IMR-90 (cell line): ENCODE measurements around the gene KIF1A.

ENCODE experiments used
- POLR2A ChIP-seq: IDR thresholded peaks from 2 replicates; pipeline ENCODE4 v1.6.1; 2012; ENCODE audit warnings: mild to moderate bottlenecking, low read depth, low read length
- TF ChIP-seq, protein P1 (sequence below): conservative IDR thresholded peaks from 2 replicates; pipeline ENCODE4 v1.5.1; 2012; ENCODE audit warnings: mild to moderate bottlenecking, low read depth, low read length, improper control_type of control experiment

DNA sequence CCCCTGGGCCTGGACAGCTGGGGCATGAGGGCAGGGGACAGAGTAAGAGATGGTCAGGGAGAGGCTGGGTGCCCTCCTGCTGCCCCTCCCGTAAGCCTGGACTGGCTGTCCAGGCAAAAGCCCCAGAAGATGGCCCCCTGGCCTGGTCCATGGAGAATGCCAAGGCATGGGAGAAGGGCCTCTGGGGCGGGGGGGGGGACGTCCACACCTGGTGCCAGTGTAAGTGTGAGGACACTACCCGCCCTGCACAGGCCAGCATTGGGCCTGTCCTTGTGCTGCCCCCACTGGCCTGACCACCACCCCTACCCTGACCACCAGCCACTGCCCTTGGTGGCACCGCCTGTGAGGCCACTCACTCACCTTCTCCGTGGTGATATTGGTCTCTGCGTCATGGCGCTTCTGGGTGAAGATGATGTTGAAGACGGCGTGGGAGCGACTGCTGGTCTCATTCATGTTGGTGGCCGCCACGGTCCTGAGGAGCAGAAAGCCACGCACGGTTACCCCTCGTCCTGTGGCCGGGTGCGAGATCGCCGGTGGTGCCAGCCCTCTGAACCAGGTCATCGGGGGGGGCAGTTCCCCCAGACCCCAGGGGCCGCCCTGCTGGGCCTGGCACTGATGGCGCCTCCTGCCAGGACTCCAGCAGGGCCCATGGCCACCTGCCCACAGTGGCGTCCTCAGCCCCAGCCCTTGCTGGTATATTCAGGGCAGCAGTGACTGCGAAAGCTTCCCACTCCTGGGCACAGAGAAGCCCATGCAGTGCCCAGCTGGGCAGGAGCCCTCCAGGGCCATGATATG lies 35.2 kb downstream of the KIF1A start:
- TF ChIP-seq, protein P1, sequence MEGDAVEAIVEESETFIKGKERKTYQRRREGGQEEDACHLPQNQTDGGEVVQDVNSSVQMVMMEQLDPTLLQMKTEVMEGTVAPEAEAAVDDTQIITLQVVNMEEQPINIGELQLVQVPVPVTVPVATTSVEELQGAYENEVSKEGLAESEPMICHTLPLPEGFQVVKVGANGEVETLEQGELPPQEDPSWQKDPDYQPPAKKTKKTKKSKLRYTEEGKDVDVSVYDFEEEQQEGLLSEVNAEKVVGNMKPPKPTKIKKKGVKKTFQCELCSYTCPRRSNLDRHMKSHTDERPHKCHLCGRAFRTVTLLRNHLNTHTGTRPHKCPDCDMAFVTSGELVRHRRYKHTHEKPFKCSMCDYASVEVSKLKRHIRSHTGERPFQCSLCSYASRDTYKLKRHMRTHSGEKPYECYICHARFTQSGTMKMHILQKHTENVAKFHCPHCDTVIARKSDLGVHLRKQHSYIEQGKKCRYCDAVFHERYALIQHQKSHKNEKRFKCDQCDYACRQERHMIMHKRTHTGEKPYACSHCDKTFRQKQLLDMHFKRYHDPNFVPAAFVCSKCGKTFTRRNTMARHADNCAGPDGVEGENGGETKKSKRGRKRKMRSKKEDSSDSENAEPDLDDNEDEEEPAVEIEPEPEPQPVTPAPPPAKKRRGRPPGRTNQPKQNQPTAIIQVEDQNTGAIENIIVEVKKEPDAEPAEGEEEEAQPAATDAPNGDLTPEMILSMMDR, result no peak
- TF ChIP-seq POLR2A, result no peak
